ENCODE measurements around the gene DMPK. TPM values are rescaled to one million over a fixed set of nuclear protein-coding genes. Genes with fewer than 3 reads are reported as not detected.
"Not testable (repeated sequence)": the region's sequence is repeated elsewhere in the genome, so short reads cannot be mapped to it uniquely, and the experiment has no call there.

The DMPK gene
- polyA plus RNA-seq, 5 donors = 43.9 to 89.6 (median 52.9) TPM

- DNase-seq = no peak
Measured at GRCh38 chr19:45816236-45817009, 34.1 kb upstream of the DMPK start.

GRCh38 chr19:45815481-45816216 lies 33.4 kb upstream of the DMPK start:
- DNase-seq = peak; percentile 23 to 41

DNA sequence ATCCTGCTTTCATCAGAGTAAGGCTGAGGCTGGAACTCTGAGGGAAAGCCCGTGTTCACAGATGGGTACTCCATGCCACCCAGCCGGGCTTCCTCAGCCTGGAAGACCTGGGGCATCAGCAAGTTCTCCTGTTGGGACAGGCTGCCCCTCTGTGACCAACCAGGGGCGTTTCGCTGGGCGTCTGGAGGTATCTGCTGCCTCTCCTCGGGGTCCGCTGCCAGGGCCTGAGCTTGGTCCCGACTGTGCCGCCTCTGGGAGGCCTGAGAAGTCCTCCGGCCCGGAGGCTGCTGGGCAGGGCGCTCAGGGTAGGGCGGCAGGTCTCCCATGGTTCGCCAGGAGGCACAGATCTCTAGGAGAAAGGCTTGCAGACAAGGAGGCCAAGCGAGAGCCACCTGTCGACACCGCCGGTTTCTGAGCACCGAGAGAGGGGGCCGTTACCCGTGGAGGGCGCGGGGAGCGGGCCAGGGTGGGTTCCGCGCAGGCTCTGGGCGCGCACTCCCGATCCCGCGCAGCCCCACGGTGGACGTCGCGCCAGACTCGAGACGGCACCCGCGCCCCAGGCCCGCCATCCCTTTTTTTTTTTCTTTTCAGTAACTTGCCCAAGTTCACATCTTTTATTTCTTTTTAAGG lies 32.7 kb upstream of the DMPK start, which contains the start of gene RSPH6A:
Gene RSPH6A, minus strand, starts transcription at position 458 of the 630 bp plus-strand sequence. Its CDS starts 132 bp downstream, at position 326.
- no peak for DNase-seq

- no peak for DNase-seq
Measured at GRCh38 chr19:45814166-45814780, 32.0 kb upstream of the DMPK start.

DNA sequence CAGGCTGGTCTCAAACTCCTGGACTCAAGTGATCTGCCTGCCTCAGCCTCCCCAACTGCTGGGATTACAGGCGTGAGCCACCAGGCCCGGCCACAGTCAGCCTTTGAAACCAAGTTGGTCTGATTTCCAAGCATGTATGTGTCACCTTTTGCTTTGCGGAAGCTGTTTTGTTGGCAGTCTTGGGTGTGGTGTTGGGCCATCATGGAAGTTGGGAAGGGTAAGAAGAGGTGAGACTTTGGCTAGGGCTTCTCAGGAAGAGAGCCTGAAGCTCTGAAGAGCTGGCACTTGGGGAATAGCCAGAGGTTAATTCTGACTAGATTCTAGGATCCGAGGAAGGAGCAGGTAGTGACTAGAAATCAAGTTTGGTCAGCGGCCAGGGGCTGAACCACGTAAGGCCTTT lies 30.0 kb upstream of the DMPK start:
- no peak for DNase-seq

DNA sequence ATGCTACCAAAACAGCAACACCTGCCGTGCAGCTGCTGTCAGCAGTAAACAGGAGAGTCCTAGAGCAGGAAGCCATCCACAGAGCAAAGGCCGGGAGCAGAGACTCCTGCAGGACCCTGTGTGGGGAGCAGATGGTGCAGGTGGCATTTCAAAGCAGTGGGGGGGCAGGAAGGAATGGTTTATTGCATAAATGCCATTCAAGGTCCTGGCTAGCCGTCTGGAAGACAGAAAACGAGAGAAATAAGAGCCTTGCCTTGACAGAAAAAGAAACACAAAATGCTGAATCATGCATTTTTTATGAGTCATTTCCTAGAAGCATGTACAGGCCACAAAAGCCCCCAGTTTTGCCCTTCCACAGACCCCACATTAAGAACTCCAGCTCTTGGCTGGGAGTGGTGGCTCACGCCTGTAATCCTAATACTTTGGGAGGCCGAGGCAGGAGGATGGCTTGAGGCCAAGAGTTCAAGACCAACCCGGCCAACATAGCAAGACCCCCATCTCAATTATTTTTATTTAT lies 27.4 kb upstream of the DMPK start:
- DNase-seq = no peak

- DNase-seq = no peak
Measured at GRCh38 chr19:45805719-45806118, 23.4 kb upstream of the DMPK start.

GRCh38 chr19:45804959-45805230 lies 22.6 kb upstream of the DMPK start:
- DNase-seq = no peak

GRCh38 chr19:45804140-45804958 lies 22.1 kb upstream of the DMPK start:
- no peak for DNase-seq

- no peak for DNase-seq
Measured at GRCh38 chr19:45801603-45802175, 19.4 kb upstream of the DMPK start.

DNA sequence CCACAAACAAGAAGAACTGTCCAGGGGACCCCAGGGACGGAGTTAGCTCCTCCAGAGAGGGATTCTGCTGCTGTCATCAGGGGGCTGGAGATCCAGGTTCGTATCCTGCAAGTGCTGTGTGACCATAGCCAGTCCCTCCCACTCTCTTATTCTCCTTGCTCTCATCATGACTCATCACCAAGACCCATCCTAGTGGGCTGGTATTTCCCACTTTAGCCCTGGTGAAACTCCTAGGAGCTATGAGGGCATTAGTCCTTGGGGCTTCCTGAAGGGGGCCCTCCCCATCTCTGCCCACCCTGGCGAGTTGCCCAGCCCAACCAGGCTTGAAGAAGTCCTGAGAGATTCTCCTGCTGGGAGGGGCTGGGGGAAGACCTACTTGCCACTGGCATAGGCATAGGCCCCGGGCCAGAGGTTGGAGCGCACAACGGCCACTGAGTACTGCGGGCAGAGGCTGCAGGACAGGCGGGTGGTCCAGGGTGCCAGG lies 17.8 kb upstream of the DMPK start:
- no peak for DNase-seq

DNA sequence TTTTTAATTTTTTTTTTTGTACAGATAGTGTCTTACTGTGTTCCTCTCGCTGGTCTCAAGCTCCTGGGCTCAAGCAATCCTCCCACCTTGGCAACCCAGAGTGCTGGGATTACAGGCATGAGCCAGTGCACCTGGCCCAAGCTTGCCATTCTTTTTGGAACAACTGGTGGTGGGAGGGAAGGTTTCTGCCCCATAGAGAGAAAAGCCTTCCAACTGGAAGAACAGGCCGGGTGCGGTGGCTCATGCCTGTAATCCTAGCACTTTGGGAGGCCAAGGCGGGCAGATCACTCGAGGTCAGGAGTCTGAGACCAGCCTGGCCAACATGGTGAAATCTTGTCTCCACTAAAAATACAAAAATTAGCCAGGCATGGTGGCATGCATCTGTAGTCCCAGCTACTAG lies 17.3 kb upstream of the DMPK start:
- not testable (repeated sequence) for DNase-seq

GRCh38 chr19:45798995-45799517 lies 16.8 kb upstream of the DMPK start:
- DNase-seq = peak in 1 of 2 donors; percentile 60

DNA sequence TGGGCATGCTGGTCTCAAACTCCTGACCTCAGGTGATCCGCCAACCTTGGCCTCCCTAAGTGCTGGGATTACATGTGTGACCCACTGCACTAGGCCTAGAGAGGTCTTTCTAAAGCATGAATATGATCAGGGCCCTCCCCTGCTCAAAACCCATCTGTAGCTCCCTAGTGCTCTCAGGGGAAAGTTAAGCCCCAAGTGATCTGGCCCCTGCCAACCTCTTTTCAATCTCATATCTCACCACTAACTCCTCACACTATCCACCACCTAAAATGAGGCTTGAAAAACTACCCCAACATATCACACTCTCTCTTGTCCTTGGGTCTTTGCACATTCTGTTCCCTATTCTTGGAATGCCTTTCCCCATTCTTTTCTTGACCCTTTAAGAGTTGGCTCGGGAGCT lies 12.3 kb upstream of the DMPK start:
- DNase-seq = no peak

DNA sequence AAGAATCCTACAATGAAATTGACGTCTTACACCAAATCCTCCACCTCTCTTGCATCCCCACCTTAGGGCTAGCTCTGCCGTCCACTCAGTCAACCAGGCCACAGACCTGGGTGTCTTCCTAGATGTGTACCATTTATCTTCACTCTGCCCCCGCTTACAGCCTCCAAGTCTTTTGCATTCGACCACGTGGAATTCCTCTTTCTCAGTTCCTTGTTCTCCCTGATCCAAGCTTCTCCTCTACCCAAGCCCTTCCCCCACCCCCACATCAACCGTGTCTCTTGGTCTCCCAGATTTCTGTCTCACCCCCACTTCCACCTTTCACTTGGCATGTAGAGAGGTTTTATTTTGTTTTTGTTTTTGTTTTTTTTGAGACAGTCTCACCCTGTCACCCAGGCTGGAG lies 11.6 kb upstream of the DMPK start:
- DNase-seq = no peak

DNA sequence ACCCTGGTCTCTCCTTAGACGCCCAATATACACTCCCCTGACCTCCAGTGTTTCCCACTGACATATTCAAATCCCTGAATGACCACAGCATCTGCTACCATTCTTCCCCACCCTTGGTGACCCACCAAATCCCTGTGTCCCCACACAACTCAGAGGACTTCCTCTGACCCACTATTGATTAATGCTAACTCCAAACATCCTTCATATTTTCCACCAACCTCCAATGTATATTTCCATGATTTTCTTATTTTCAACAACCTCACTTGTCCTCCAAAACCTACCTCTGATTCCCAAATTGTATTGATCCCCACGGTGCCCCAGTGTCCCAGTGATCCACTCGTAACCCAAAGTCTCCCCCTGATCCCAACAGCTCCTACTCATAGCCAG lies 10.9 kb upstream of the DMPK start:
- DNase-seq = no peak

GRCh38 chr19:45792470-45793177 lies 10.3 kb upstream of the DMPK start, which contains the start of gene DMWD:
DMWD (minus strand) TSS chr19:45792845; CDS start chr19:45792756, 89 bp downstream.
- DNase-seq = peak; percentile 99

- DNase-seq = no peak
Measured at GRCh38 chr19:45791744-45792469, 9.6 kb upstream of the DMPK start.

GRCh38 chr19:45790942-45791341 lies 8.7 kb upstream of the DMPK start:
- DNase-seq = no peak

Data from right lung (tissue), 5 donors.